ENCODE data around the gene SMAD3.

The SMAD3 gene

GRCh38 chr15:67036775-67037555, 28.4 kb upstream of the SMAD3 start:
- DNase-seq (ENCODE audit: low spot score): no peak

GRCh38 chr15:67037694-67038093, 27.7 kb upstream of the SMAD3 start:
- no peak for DNase-seq (ENCODE audit: low spot score)

DNA sequence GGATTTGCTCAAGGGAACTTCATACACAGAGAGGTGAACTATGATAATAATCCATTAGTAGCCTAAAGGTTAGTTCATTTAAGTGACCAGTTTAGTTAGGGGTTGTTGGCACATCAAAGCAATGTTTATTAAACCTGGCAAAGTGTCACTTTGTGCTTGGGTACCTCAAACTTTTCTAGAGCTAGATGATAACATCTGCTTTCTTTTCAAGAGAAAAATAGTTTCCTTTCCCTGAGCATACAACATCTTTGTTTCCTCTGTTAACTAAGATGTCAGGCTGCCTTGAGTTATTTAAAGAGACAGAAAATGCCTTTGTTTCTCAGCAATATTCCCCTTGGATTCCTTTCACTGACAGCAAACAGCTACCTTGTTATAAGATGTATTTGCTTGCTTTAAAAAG, 26.7 kb upstream of the SMAD3 start:
- no peak for DNase-seq (ENCODE audit: low spot score)

- DNase-seq (ENCODE audit: low spot score): no peak
Measured at GRCh38 chr15:67039384-67040075, 25.9 kb upstream of the SMAD3 start.

DNA sequence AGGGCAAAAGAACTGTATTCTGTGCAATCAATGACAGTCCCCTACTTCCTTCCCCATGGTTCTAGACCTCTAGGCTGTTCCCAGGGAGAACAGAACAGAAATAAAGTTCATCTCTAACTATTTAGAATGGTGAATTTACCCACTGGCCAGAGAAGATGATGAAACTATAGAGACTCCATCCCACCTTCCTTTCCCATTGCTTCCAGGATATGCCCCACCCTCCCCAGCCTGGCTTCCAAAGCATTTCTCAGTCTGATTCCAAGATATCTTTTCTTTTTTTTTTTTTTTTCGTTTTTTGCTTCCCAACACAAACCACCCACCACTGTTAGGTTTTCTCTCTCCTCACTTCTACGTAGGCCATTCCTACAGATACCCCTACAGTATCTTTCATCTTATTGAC, 25.1 kb upstream of the SMAD3 start:
- DNase-seq (ENCODE audit: low spot score): no peak

- DNase-seq (ENCODE audit: low spot score): no peak
Measured at GRCh38 chr15:67042551-67043142, 22.8 kb upstream of the SMAD3 start.

DNA sequence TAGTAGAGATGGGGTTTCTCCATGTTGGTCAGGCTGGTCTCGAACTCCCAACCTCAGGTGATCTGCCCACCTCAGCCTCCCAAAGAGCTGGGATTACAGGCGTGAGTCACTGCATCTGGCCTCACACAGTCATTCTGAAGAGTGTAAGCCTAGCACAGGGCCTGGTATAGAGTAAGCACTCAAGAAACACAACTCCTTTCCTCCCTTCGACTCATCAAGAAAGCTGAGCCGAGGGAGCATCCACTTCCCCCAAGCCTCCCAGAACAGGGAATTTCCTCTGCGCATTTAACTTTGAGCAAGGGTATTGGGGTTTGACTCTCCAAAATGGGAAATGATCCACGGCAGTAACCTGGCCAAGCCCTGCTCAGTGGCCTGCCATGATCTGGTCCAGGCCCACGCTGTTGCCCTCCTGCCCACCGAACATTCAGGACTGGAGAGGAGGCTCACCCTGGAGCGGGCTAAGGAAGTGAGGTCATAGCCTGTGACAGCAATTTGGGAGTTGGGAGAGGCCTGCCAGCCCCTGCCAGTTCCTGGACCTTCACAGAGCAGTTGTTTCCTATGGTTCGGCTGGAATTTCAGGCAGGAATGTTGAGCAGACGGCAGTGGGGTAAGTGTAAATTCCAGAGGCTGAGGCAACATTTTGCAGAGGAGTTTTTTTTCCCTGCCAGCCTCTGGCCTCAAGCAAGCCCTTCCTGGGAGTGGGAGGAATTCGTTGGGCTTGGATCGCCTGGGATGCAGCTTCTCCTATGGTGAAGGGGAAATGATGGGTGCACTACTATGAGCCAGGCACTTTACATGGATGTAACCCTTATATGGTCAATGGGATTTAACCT, 21.2 kb upstream of the SMAD3 start:
- no peak for DNase-seq (ENCODE audit: low spot score)

DNA sequence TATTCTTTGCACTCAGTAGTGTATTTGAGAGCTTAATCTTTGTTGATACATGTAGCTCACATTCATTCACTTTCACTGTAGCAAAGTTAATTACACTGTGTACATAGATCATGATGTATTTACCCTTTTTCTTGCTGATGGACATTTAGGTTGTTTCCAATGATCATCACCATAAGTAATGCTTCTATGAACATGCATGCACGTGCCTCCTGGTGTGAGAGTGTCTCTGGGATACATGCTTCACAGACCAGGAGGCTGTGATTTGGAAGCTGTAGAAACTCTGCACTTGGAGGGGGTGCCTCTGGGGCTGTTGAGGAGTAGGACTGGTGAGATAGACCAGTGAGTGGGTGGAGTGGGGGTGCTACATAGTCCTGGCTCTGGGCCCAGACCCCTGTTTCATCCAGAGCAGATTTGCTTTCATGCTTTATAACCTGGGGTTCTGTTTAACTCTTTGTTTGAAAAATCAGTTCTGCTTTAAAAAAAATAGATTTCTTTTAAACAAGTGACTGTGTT, 18.2 kb upstream of the SMAD3 start:
- DNase-seq (ENCODE audit: low spot score): no peak

DNA sequence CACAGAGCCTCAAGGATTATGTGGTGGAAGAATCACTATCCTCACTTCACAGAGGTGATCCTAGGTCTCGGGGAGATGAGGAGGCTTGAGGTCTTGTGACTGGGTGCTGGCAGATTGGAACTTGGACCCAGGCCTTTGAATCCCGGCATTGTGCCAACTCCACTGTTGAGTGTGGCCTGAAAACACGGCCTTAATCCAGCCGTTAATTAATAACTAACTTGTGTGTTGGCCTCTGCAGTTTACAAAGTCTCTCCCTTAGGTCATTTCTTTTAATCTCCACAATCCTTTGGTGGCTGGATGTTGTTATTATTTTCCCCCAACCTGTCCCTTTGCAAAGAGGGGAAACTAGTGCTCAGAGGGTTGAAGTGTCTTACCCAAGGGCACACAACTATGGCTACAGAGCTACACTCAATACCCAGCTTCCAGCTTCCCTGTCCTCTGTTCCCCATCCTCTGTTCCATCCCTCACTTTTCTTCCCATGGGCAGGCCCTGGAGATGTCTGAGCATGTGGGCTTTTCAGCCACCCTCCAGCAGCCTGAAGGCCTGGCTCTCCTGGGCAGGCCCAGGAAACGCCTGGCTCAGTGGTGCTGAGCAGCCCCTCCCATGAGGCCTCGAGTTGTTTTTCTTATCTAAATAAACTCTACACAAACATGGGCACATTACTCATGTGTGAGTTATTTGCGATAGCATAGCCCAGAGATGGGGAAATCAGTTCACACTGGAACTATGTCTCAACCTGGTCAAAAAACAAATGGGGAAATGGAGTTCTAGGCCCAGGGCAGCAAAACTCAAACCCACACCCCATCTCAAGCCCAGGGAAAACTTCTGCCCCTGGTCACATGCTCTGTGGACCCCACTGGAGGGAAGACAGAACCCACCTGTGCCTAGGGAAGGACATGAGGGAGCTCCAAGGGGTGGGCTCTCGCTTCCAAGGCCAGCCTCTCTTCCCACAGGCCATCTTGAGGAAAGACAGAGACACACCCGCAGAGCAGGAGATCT, 16.8 kb upstream of the SMAD3 start:
- DNase-seq (ENCODE audit: low spot score): no peak

GRCh38 chr15:67049351-67050044, 15.9 kb upstream of the SMAD3 start:
- DNase-seq (ENCODE audit: low spot score): no peak

DNA sequence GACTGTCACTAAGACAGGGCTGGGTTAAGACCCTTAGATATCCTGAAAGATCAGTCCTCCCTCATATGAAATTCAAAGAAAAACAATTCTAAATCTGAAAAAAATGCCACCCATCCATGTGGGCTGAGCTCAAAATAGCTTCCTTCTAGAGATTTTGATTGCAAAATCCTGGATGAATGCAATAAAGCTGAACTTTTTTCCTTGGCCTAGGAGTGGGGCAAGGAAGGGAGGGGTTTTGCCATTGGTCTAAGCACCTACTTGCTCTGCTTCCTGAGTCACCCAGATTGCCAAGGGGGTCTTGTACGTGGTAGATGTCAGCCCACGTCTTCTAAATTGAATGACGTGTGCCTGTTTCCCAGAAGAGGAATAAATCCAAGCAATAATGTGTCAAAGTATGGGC, 15.3 kb upstream of the SMAD3 start:
- no peak for DNase-seq (ENCODE audit: low spot score)

- no peak for DNase-seq (ENCODE audit: low spot score)
Measured at GRCh38 chr15:67050522-67051087, 14.8 kb upstream of the SMAD3 start.

DNA sequence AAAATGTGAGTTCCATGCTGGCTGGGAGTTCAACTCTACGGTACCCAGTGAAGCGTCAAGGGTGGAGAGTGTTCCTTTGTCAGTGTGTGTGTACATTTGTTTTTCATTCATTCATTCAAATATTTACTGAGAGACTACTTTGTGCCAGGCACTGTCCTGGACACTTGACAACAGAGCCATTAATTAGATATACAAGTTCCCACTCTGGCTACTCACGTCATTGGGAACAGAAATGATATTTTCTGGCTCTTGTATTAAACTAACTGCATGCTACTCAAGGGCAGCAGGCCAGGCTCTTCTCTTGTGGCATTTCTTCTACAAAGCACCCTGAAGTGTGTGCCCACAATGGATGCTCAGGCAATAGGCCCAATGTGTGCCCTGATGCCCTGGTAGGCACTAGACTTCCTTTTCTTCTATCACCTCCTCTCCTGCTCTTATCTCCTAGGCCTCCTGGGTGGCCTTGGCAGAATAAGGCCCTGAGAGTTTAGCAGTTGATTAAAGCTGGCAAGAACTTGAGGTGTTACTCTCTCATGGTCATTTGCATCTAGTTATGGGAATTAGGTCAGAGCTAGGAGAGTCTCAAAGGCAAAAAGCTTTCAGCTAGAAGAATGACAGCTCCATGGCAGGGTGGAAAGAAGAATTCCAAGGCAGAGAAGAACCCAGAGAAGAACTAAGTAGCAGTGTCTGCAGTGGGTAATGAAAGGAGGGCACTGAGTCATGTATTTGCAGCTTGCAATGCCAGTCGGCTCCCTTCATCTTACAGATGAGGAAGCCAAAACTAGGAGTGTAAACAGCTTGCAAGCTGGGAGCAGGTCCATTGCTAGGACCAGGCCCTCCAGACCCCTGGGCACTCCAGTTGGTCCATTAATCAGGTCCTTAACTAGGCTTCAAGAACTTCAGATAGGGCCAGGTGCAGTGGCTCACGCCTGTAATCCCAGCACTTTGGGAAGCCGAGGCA, 14.0 kb upstream of the SMAD3 start:
- DNase-seq (ENCODE audit: low spot score): no peak

- DNase-seq (ENCODE audit: low spot score): no peak
Measured at GRCh38 chr15:67054676-67055075, 10.7 kb upstream of the SMAD3 start.

DNA sequence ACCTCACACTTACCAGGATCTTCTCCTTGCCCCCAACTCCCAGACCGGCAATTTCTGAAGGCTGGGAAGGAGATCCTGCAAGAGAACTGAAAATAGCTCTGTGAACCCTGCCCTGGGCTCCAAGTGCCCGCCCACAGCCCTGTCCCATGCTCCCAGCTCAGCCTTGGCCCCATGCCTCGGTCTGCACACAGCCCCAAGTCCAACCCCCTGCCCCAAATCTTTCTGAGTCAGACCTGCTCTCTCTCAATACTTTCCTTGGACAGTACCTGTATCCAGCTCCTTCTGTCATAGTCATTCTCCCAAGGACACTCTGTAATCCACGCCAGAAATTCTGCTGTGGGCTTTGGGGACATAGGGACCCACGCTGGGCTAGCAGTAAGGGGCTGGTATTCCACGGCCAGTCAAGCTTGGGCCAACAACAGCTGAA, 6.3 kb upstream of the SMAD3 start:
- no peak for DNase-seq (ENCODE audit: low spot score)

GRCh38 chr15:67061811-67062368, 3.5 kb upstream of the SMAD3 start:
- no peak for DNase-seq (ENCODE audit: low spot score)

- DNase-seq (ENCODE audit: low spot score): no peak
Measured at GRCh38 chr15:67062369-67062985, 2.9 kb upstream of the SMAD3 start.
